Thyroid gland (tissue), 4 donors: Measurements from ENCODE around the gene KIRREL3. TPM values are rescaled to one million over a fixed set of nuclear protein-coding genes. Genes with fewer than 3 reads are reported as not detected.
A peak's percentile ranks its signal among the peaks of the same experiment; 100 is the strongest.

Source experiments
- DNase-seq, 2 donors: peaks; one replicate each; pipeline ENCODE4 v3.0.0-alpha.2; 2019
- H3K27ac ChIP-seq, 3 donors: fragments of 200-600 bp; sonication (generic); 1 replicate in 2 of 3; 2 replicates in 1 of 3; pipeline ENCODE4 v1.5.1; 2016 to 2019; ENCODE audit warnings: mild to moderate bottlenecking in 1 of 3, moderate library complexity in 1 of 3
- H3K27me3 ChIP-seq: fragments of 200-600 bp; sonication (generic); one replicate; pipeline ENCODE4 v1.5.1; 2019
- H3K36me3 ChIP-seq, 2 donors: fragments of 200-600 bp; sonication (generic); one replicate each; pipeline ENCODE4 v1.5.1; 2016 to 2019
- H3K4me1 ChIP-seq, 2 donors: fragments of 200-600 bp; sonication (generic); one replicate each; pipeline ENCODE4 v1.5.1; 2017 to 2019
- H3K4me3 ChIP-seq, 3 donors: fragments of 200-600 bp; sonication (generic); replicated peaks in 1 of 3; 1 replicate in 2 of 3; 2 replicates in 1 of 3; pipeline ENCODE4 v1.5.1; 2016; ENCODE audit warnings: mild to moderate bottlenecking in 1 of 3
- H3K9me3 ChIP-seq: fragments of 200-600 bp; sonication (generic); one replicate; pipeline ENCODE4 v1.5.1; 2017
- CTCF ChIP-seq, 6 experiments: fragments of 200-600 bp in 3 of 6; fragments of 450-650 bp in 3 of 6; sonication (generic) in 3 of 6; IDR thresholded peaks; one replicate each; pipeline ENCODE4 v1.5.1; 2016 to 2019; ENCODE audit warnings: antibody characterized with exemption in 6 of 6, mild to moderate bottlenecking in 2 of 6, inconsistent platforms in 1 of 6, moderate library complexity in 1 of 6
- POLR2A ChIP-seq, 2 donors: fragments of 450-650 bp; IDR thresholded peaks; one replicate each; pipeline ENCODE4 v1.6.1; 2017; ENCODE audit warnings: antibody characterized with exemption in 2 of 2, mild to moderate bottlenecking in 2 of 2, moderate library complexity in 1 of 2
- WGBS, 2 donors: methylation state at CpG; one replicate each; pipeline ENCODE4 v1.1.5; 2017; 5-methylcytosine and 5-hydroxymethylcytosine counted together
- intact Hi-C: fragments of 100-400 bp; cut with DNase I; formaldehyde crosslinking; loops from one replicate; pipeline ENCODE4 v1.15.1; 2023
- total RNA-seq, 4 donors: library from RNA; depleted of rRNA; stranded (reverse); fragments of >200 nt; gene quantifications; one replicate each; pipeline ENCODE4 v1.2.3, GENCODE V29; 2016

The KIRREL3 gene
- total RNA-seq, 4 donors from 2014 or later, result 0.78 TPM; not detected in 3

- no peak overlapping the region for H3K27ac ChIP-seq
- DNase-seq, result peak; percentile 20 to 56
- 31 to 32% methylated on average over 8 of the region's 8 CpGs for WGBS, 2 donors
- intact Hi-C loops, result no loop called here
- no peaks in the 10 kb centered on the region for H3K27me3 ChIP-seq
- no peaks in the 10 kb centered on the region for H3K4me1 ChIP-seq
- no peak for TF ChIP-seq POLR2A (IDR thresholded peaks at IDR 0.05)
- no peak for TF ChIP-seq CTCF (IDR thresholded peaks at IDR 0.05)
- no peaks in the 10 kb centered on the region for H3K36me3 ChIP-seq
- no peak overlapping the region for H3K4me3 ChIP-seq
- no peaks in the 10 kb centered on the region for H3K9me3 ChIP-seq
Observed at GRCh38 chr11:126561327-126561893, 439.2 kb downstream of the KIRREL3 start.

- H3K4me3 ChIP-seq, result no peak overlapping the region
- no peaks in the 10 kb centered on the region for H3K27me3 ChIP-seq
- H3K9me3 ChIP-seq, result no peaks in the 10 kb centered on the region
- no peak overlapping the region for H3K27ac ChIP-seq
- H3K36me3 ChIP-seq, result no peaks in the 10 kb centered on the region
- H3K4me1 ChIP-seq, result no peaks in the 10 kb centered on the region
- DNase-seq, result no peak
- TF ChIP-seq CTCF (IDR thresholded peaks at IDR 0.05) (no peak), POLR2A (IDR thresholded peaks at IDR 0.05) (no peak)
- intact Hi-C loops, result no loop called here
- WGBS, 2 donors, result 69 to 73% methylated on average over 4 of the region's 4 CpGs
Observed at GRCh38 chr11:126560221-126560620, 440.3 kb downstream of the KIRREL3 start.

GRCh38 chr11:126548581-126549550 is 451.7 kb downstream of the KIRREL3 start:
- intact Hi-C loops, result no loop called here
- 74 to 79% methylated on average over 20 of the region's 20 CpGs for WGBS, 2 donors
- Histone ChIP-seq H3K27ac (no peak overlapping the region), H3K9me3 (no peaks in the 10 kb centered on the region), H3K27me3 (no peaks in the 10 kb centered on the region), H3K4me3 (no peak overlapping the region), H3K36me3 (no peaks in the 10 kb centered on the region), H3K4me1 (no peaks in the 10 kb centered on the region)
- TF ChIP-seq POLR2A (IDR thresholded peaks at IDR 0.05), result no peak
- TF ChIP-seq CTCF (IDR thresholded peaks at IDR 0.05), result no peak
- no peak for DNase-seq

GRCh38 chr11:126547691-126548090 is 452.9 kb downstream of the KIRREL3 start:
- no peak for DNase-seq
- no peaks in the 10 kb centered on the region for H3K4me1 ChIP-seq
- H3K9me3 ChIP-seq, result no peaks in the 10 kb centered on the region
- TF ChIP-seq CTCF (IDR thresholded peaks at IDR 0.05) (no peak), POLR2A (IDR thresholded peaks at IDR 0.05) (no peak)
- H3K4me3 ChIP-seq, result no peak overlapping the region
- H3K36me3 ChIP-seq, result no peaks in the 10 kb centered on the region
- no peak overlapping the region for H3K27ac ChIP-seq
- H3K27me3 ChIP-seq, result no peaks in the 10 kb centered on the region
- 74 to 75% methylated on average over 9 of the region's 9 CpGs for WGBS, 2 donors
- intact Hi-C loops, result no loop called here

- Histone ChIP-seq H3K9me3 (no peaks in the 10 kb centered on the region), H3K27ac (no peak overlapping the region), H3K4me3 (no peak overlapping the region), H3K36me3 (no peaks in the 10 kb centered on the region), H3K27me3 (no peaks in the 10 kb centered on the region), H3K4me1 (no peaks in the 10 kb centered on the region)
- TF ChIP-seq POLR2A (IDR thresholded peaks at IDR 0.05), result no peak
- TF ChIP-seq CTCF (IDR thresholded peaks at IDR 0.05), result no peak
- intact Hi-C loops, result no loop called here
- WGBS, 2 donors, result 82 to 83% methylated on average over 9 of the region's 9 CpGs
- no peak for DNase-seq
Observed at GRCh38 chr11:126547161-126547560, 453.4 kb downstream of the KIRREL3 start.
